Caco-2 (cell line): ENCODE measurements around the gene RHBDF1. TPM values are rescaled to one million over a fixed set of nuclear protein-coding genes. Genes with fewer than 3 reads are reported as not detected.

Source experiments
- BruUV-seq: library from RNA; stranded (reverse); fragments of 400-500 nt; replicated peaks from 2 replicates; lab custom pipeline; 2021; lab: Mats Ljungman, UMichigan
- CTCF ChIA-PET: fragments of 300-600 bp; sonication (Branson Sonifier 250); formaldehyde crosslinking; loops from one replicate; lab custom pipeline; 2022; ENCODE audit warnings: antibody characterized with exemption; lab: Charles Lee
- POLR2A ChIA-PET: fragments of 300-600 bp; sonication (Branson Sonifier 250); formaldehyde crosslinking; loops from one replicate; lab custom pipeline; 2022; ENCODE audit warnings: antibody characterized with exemption; lab: Charles Lee
- DNase-seq, 2 experiments: peaks; one replicate each; pipeline versions ENCODE4 v3.0.0 to v3.0.0-alpha.2; 2020 to 2022
- H3K27me3 ChIP-seq: replicated peaks from 2 replicates; pipeline ENCODE4 v1.6.0; 2011; ENCODE audit warnings: low read length; ENCODE audit not compliant: control insufficient read depth, insufficient read depth
- H3K36me3 ChIP-seq: 2 replicates; pipeline ENCODE4 v1.5.1; 2011; ENCODE audit warnings: low read length; ENCODE audit not compliant: control insufficient read depth, insufficient read depth
- H3K4me1 ChIP-seq: fragments of 250-450 bp; sonication (Bioruptor Pico); 2 replicates; pipeline ENCODE4 v1.5.1; 2020; ENCODE audit warnings: mild to moderate bottlenecking
- H3K4me3 ChIP-seq: 2 replicates; pipeline ENCODE4 v1.5.1; 2011; ENCODE audit warnings: low read depth, mild to moderate bottlenecking, control low read depth, low read length
- H3K9me3 ChIP-seq: fragments of 250-450 bp; sonication (Bioruptor Pico); 2 replicates; pipeline ENCODE4 v1.5.1; 2020; ENCODE audit warnings: mild to moderate bottlenecking, moderate library complexity
- H3K27ac Mint-ChIP-seq: one replicate; pipeline ENCODE4 v1.8.0; 2022; ENCODE audit warnings: mixed read lengths; ENCODE audit not compliant: unreplicated experiment
- H3K27me3 Mint-ChIP-seq: one replicate; pipeline ENCODE4 v1.8.0; 2022; ENCODE audit warnings: mixed read lengths; ENCODE audit not compliant: insufficient read depth, unreplicated experiment
- H3K36me3 Mint-ChIP-seq: one replicate; pipeline ENCODE4 v1.8.0; 2022; ENCODE audit warnings: mild to moderate bottlenecking, mixed read lengths; ENCODE audit not compliant: insufficient read depth, unreplicated experiment
- H3K4me1 Mint-ChIP-seq: one replicate; pipeline ENCODE4 v1.8.0; 2022; ENCODE audit warnings: low read depth, mixed read lengths; ENCODE audit not compliant: unreplicated experiment
- H3K4me3 Mint-ChIP-seq: one replicate; pipeline ENCODE4 v1.8.0; 2022; ENCODE audit warnings: mild to moderate bottlenecking, moderate library complexity, mixed read lengths; ENCODE audit not compliant: unreplicated experiment
- H3K9me3 Mint-ChIP-seq: one replicate; pipeline ENCODE4 v1.8.0; 2022; ENCODE audit warnings: mixed read lengths; ENCODE audit not compliant: unreplicated experiment
- intact Hi-C: fragments of 100-400 bp; cut with micrococcal nuclease; formaldehyde crosslinking; loops from one replicate; pipeline ENCODE4 v1.10.0; 2022; ENCODE audit not compliant: unreplicated experiment
- total RNA-seq: library from RNA; stranded (reverse); gene quantifications from 2 replicates; pipeline ENCODE4 v1.2.3, GENCODE V29; 2022
- TF ChIP-seq, protein P1 (sequence below), 2 experiments: fragments of 200-600 bp in 1 of 2; IDR thresholded peaks; 1 replicate in 1 of 2; 2 replicates in 1 of 2; pipeline versions ENCODE4 v1.5.1 to v1.8.0; 2011 to 2022; ENCODE audit warnings: antibody characterized with exemption in 1 of 2, control low read depth in 1 of 2, inconsistent platforms in 1 of 2, low read depth in 1 of 2, low read length in 1 of 2, mild to moderate bottlenecking in 1 of 2, moderate library complexity in 1 of 2; ENCODE audit not compliant: insufficient read depth in 1 of 2, severe bottlenecking in 1 of 2, unreplicated experiment in 1 of 2

The RHBDF1 gene
- total RNA-seq, 1 experiment from 2014 or later, result 62.3 TPM

- ChIA-PET POLR2A (no interaction called here), CTCF (interaction anchor here (1.0 kb wide), 1 partner anchor 8 kb away, joined by 3 read pairs; no protein-coding TSS in a partner anchor)
- BruUV-seq, result no TSS peak
- no peaks in the 10 kb centered on the region for H3K4me1 ChIP-seq
- H3K27me3 ChIP-seq, result no peaks in the 10 kb centered on the region
- TF ChIP-seq, protein P1, sequence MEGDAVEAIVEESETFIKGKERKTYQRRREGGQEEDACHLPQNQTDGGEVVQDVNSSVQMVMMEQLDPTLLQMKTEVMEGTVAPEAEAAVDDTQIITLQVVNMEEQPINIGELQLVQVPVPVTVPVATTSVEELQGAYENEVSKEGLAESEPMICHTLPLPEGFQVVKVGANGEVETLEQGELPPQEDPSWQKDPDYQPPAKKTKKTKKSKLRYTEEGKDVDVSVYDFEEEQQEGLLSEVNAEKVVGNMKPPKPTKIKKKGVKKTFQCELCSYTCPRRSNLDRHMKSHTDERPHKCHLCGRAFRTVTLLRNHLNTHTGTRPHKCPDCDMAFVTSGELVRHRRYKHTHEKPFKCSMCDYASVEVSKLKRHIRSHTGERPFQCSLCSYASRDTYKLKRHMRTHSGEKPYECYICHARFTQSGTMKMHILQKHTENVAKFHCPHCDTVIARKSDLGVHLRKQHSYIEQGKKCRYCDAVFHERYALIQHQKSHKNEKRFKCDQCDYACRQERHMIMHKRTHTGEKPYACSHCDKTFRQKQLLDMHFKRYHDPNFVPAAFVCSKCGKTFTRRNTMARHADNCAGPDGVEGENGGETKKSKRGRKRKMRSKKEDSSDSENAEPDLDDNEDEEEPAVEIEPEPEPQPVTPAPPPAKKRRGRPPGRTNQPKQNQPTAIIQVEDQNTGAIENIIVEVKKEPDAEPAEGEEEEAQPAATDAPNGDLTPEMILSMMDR (IDR thresholded peaks at IDR 0.05; ENCODE audit: insufficient read depth in 1 of 2, low read depth in 1 of 2, low read length in 1 of 2, severe bottlenecking in 1 of 2, unreplicated experiment in 1 of 2), result no peak
- Mint-ChIP-seq H3K4me3 (no peak overlapping the region), H3K27me3 (no peaks in the 10 kb centered on the region), H3K9me3 (no peaks in the 10 kb centered on the region), H3K36me3 (peaks cover 48% of the 10 kb centered on the region), H3K4me1 (no peaks in the 10 kb centered on the region), H3K27ac (peak overlapping the region; percentile 2)
- H3K9me3 ChIP-seq, result no peaks in the 10 kb centered on the region
- H3K36me3 ChIP-seq, result peaks cover 3% of the 10 kb centered on the region
- DNase-seq, result no peak
- intact Hi-C loops, result no loop called here
- no peak overlapping the region for H3K4me3 ChIP-seq
Measured at GRCh38 chr16:57711-58110, 14.7 kb downstream of the RHBDF1 start.

DNA sequence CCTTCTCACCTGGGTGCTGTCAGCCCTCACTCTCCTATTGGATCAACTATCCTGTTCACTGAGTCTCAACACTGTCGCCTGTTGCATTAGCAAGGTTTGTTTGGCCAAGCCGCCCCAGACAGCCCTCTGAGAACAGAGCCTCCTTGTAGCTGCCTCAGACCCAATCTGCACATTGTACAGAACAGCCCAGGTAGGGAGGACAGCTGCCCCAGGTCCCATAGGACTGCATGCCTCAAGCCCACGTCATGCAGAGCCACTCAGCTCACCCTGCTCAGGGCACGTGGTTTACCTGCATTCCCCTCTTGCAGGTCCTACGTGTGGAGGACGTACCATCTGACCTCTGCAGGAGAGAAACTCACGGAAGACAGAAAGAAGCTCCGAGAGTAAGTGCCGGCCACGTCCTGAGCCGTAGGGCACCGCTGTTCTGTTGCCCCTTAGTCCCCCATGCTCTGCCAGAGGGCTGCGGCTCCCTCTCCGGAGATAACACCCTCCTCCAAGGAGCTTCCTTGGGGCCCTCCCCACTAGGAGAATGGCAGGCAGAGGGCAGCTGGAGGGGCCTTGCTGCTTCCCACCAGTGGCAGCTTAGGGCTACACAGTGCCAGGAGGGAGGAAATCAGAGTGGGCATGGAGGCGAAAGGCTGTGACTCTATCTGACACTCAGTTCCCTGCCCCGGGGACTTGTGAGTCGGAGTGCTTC lies 16.1 kb downstream of the RHBDF1 start:
- no peak for DNase-seq
- CTCF ChIA-PET, result no interaction called here

DNA sequence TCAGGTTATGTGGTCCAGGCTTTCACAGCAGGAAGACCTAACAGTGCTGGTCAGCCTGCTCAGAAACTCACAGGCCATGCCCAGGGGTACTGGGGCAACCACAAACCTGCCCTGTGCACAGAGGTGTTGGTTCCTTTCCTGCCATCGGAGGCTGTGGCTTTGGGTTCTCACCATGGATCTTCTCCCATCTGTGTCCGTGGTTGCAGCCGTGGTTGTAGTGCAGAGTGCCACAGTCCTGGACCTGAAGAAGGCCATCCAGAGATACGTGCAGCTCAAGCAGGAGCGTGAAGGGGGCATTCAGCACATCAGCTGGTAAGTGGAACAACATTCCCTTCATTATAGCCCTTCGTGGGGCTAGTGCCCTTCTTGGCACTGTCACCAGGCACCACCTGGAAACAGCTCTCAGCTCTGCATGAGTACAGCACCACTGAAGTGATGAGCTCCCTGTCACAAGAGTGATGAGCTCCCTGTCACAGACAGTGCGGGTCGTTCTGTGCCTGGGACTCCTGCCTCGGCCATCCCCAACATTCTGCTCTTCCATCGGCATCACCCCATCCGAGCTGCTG lies 16.8 kb downstream of the RHBDF1 start:
- Mint-ChIP-seq H3K4me3 (peak overlapping the region; percentile 99), H3K9me3 (no peaks in the 10 kb centered on the region), H3K4me1 (no peaks in the 10 kb centered on the region), H3K36me3 (peaks cover 44% of the 10 kb centered on the region), H3K27ac (no peak overlapping the region), H3K27me3 (no peaks in the 10 kb centered on the region)
- DNase-seq, result peak in 1 of 2 experiments; percentile 22
- intact Hi-C loops, result no loop called here
- POLR2A ChIA-PET, result no interaction called here
- CTCF ChIA-PET, result no interaction called here
- Histone ChIP-seq H3K27me3 (no peaks in the 10 kb centered on the region), H3K36me3 (peaks cover 3% of the 10 kb centered on the region), H3K4me1 (no peaks in the 10 kb centered on the region), H3K4me3 (no peak overlapping the region), H3K9me3 (no peaks in the 10 kb centered on the region)
- TF ChIP-seq, protein P1 (IDR thresholded peaks at IDR 0.05; ENCODE audit: insufficient read depth in 1 of 2, low read depth in 1 of 2, low read length in 1 of 2, severe bottlenecking in 1 of 2, unreplicated experiment in 1 of 2), result no peak
- BruUV-seq, result no TSS peak

More for the DNA sequence above, 16.1 kb downstream of the RHBDF1 start:
- TF ChIP-seq, protein P1 (IDR thresholded peaks at IDR 0.05; ENCODE audit: insufficient read depth in 1 of 2, low read depth in 1 of 2, low read length in 1 of 2, severe bottlenecking in 1 of 2, unreplicated experiment in 1 of 2), result no peak
- Histone ChIP-seq H3K36me3 (peaks cover 3% of the 10 kb centered on the region), H3K9me3 (no peaks in the 10 kb centered on the region), H3K4me1 (no peaks in the 10 kb centered on the region), H3K4me3 (no peak overlapping the region), H3K27me3 (no peaks in the 10 kb centered on the region)
- no TSS peak for BruUV-seq
- H3K36me3 Mint-ChIP-seq, result peaks cover 45% of the 10 kb centered on the region
- H3K4me1 Mint-ChIP-seq, result no peaks in the 10 kb centered on the region
- no peak overlapping the region for H3K4me3 Mint-ChIP-seq
- no peaks in the 10 kb centered on the region for H3K9me3 Mint-ChIP-seq
- intact Hi-C loops, result no loop called here
- no peaks in the 10 kb centered on the region for H3K27me3 Mint-ChIP-seq
- POLR2A ChIA-PET, result no interaction called here
- no peak overlapping the region for H3K27ac Mint-ChIP-seq
